Measurements from ENCODE around the gene NARS2.

NARS2 gene

GRCh38 chr11:78533399-78533798, 41.3 kb downstream of the NARS2 start:
- no peak for DNase-seq (ENCODE audit: low read depth in 2 of 2)
- no peak for TF ChIP-seq CTCF (IDR thresholded peaks at IDR 0.05; ENCODE audit: low read depth, low read length)
- no peak overlapping the region for H3K4me3 ChIP-seq (replicated peaks in 1 of 2; ENCODE audit: low read depth in 2 of 2, low read length in 2 of 2)

GRCh38 chr11:78532991-78533390, 41.7 kb downstream of the NARS2 start:
- DNase-seq (ENCODE audit: low read depth in 2 of 2), result no peak
- no peak for TF ChIP-seq CTCF (IDR thresholded peaks at IDR 0.05; ENCODE audit: low read depth, low read length)

GRCh38 chr11:78526497-78527146, 48.0 kb downstream of the NARS2 start:
- no peak overlapping the region for H3K4me3 ChIP-seq (replicated peaks in 1 of 2; ENCODE audit: low read depth in 2 of 2, low read length in 2 of 2)

More at GRCh38 chr11:78532991-78533390, 41.7 kb downstream of the NARS2 start:
- no peak overlapping the region for H3K4me3 ChIP-seq (replicated peaks in 1 of 2; ENCODE audit: low read depth in 2 of 2, low read length in 2 of 2)

GRCh38 chr11:78525720-78526119, 48.9 kb downstream of the NARS2 start:
- no peak overlapping the region for H3K4me3 ChIP-seq (replicated peaks in 1 of 2; ENCODE audit: low read depth in 2 of 2, low read length in 2 of 2)
- no peak for TF ChIP-seq CTCF (IDR thresholded peaks at IDR 0.05; ENCODE audit: low read depth, low read length)
- no peak for DNase-seq (ENCODE audit: low read depth in 2 of 2)

More at GRCh38 chr11:78526497-78527146, 48.0 kb downstream of the NARS2 start:
- DNase-seq (ENCODE audit: low read depth in 2 of 2), result no peak
- no peak for TF ChIP-seq CTCF (IDR thresholded peaks at IDR 0.05; ENCODE audit: low read depth, low read length)

- DNase-seq (ENCODE audit: low read depth in 2 of 2), result no peak
- no peak overlapping the region for H3K4me3 ChIP-seq (replicated peaks in 1 of 2; ENCODE audit: low read depth in 2 of 2, low read length in 2 of 2)
- no peak for TF ChIP-seq CTCF (IDR thresholded peaks at IDR 0.05; ENCODE audit: low read depth, low read length)
These were observed 54.4 kb downstream of the NARS2 start for GRCh38 chr11:78520230-78520629.

- no peak for DNase-seq (ENCODE audit: low read depth in 2 of 2)
- no peak for TF ChIP-seq CTCF (IDR thresholded peaks at IDR 0.05; ENCODE audit: low read depth, low read length)
- H3K4me3 ChIP-seq (replicated peaks in 1 of 2; ENCODE audit: low read depth in 2 of 2, low read length in 2 of 2), result no peak overlapping the region
These were observed 58.4 kb downstream of the NARS2 start for GRCh38 chr11:78516281-78516680.

Data from cardiac fibroblast (primary cell).